ENCODE results near the gene KRT7. TPM values are rescaled to one million over a fixed set of nuclear protein-coding genes. Genes with fewer than 3 reads are reported as not detected.

KRT7 gene
- total RNA-seq, 1 donor from 2014 or later = 153 TPM

- H3K9me3 ChIP-seq = no peaks in the 10 kb centered on the region
- H3K4me3 ChIP-seq = no peak overlapping the region
- intact Hi-C loops (cut with DNase I) = no loop called here
- H3K4me1 ChIP-seq = peaks cover 12 to 32% of the 10 kb centered on the region in 2 donors
- no peak for TF ChIP-seq CTCF (IDR thresholded peaks at IDR 0.05)
- H3K36me3 ChIP-seq = no peaks in the 10 kb centered on the region
- no peaks in the 10 kb centered on the region for H3K27me3 ChIP-seq
- H3K27ac ChIP-seq = peak overlapping the region; percentile 80 to 84
- DNase-seq (ENCODE audit: low spot score in 2 of 2) = no peak
Observed at GRCh38 chr12:52186118-52186840, 46.8 kb upstream of the KRT7 start.

- Histone ChIP-seq H3K36me3 (no peaks in the 10 kb centered on the region), H3K9me3 (no peaks in the 10 kb centered on the region), H3K4me3 (no peak overlapping the region), H3K27me3 (no peaks in the 10 kb centered on the region), H3K4me1 (peaks cover 18 to 41% of the 10 kb centered on the region in 2 donors), H3K27ac (peak overlapping the region; percentile 80 to 84)
- intact Hi-C loops (cut with DNase I) = no loop called here
- TF ChIP-seq CTCF (IDR thresholded peaks at IDR 0.05) = no peak
- no peak for DNase-seq (ENCODE audit: low spot score in 2 of 2)
Observed at GRCh38 chr12:52187206-52187605, 45.8 kb upstream of the KRT7 start.

- H3K27ac ChIP-seq = peak overlapping the region; percentile 80 to 84
- no peak for TF ChIP-seq CTCF (IDR thresholded peaks at IDR 0.05)
- intact Hi-C loops (cut with DNase I) = no loop called here
- H3K9me3 ChIP-seq = no peaks in the 10 kb centered on the region
- DNase-seq (ENCODE audit: low spot score in 2 of 2) = no peak
- no peak overlapping the region for H3K4me3 ChIP-seq
- no peaks in the 10 kb centered on the region for H3K27me3 ChIP-seq
- peaks cover 20 to 44% of the 10 kb centered on the region in 2 donors for H3K4me1 ChIP-seq
- no peaks in the 10 kb centered on the region for H3K36me3 ChIP-seq
Observed at GRCh38 chr12:52187640-52188039, 45.4 kb upstream of the KRT7 start.

- no peak for DNase-seq (ENCODE audit: low spot score in 2 of 2)
- H3K27ac ChIP-seq = peak overlapping the region; percentile 80 to 84
- H3K36me3 ChIP-seq = no peaks in the 10 kb centered on the region
- no peak overlapping the region for H3K4me3 ChIP-seq
- intact Hi-C loops (cut with DNase I) = no loop called here
- H3K4me1 ChIP-seq = peaks cover 28 to 54% of the 10 kb centered on the region in 2 donors
- no peaks in the 10 kb centered on the region for H3K27me3 ChIP-seq
- H3K9me3 ChIP-seq = no peaks in the 10 kb centered on the region
- no peak for TF ChIP-seq CTCF (IDR thresholded peaks at IDR 0.05)
Observed at GRCh38 chr12:52188658-52189057, 44.4 kb upstream of the KRT7 start.

- H3K4me3 ChIP-seq = no peak overlapping the region
- peak overlapping the region; percentile 80 to 84 for H3K27ac ChIP-seq
- intact Hi-C loops (cut with DNase I) = no loop called here
- peaks cover 32 to 63% of the 10 kb centered on the region in 2 donors for H3K4me1 ChIP-seq
- no peaks in the 10 kb centered on the region for H3K36me3 ChIP-seq
- no peak for TF ChIP-seq CTCF (IDR thresholded peaks at IDR 0.05)
- DNase-seq (ENCODE audit: low spot score in 2 of 2) = no peak
- no peaks in the 10 kb centered on the region for H3K27me3 ChIP-seq
- no peaks in the 10 kb centered on the region for H3K9me3 ChIP-seq
Observed at GRCh38 chr12:52189376-52190174, 43.5 kb upstream of the KRT7 start.

Measured in ascending aorta (tissue), 2 donors.